ENCODE data around the gene PHLPP1.

- TF ChIP-seq EED (CRISPR knock-in tag; IDR thresholded peaks at IDR 0.05) (no peak), TAF1 (CRISPR knock-in tag; IDR thresholded peaks at IDR 0.05) (no peak), POLR2AphosphoS2 (IDR thresholded peaks at IDR 0.05; ENCODE audit: low read depth, low read length) (no peak), ZNF678 (CRISPR knock-in tag; IDR thresholded peaks at IDR 0.05) (no peak)
- TF ChIP-seq, protein P1, sequence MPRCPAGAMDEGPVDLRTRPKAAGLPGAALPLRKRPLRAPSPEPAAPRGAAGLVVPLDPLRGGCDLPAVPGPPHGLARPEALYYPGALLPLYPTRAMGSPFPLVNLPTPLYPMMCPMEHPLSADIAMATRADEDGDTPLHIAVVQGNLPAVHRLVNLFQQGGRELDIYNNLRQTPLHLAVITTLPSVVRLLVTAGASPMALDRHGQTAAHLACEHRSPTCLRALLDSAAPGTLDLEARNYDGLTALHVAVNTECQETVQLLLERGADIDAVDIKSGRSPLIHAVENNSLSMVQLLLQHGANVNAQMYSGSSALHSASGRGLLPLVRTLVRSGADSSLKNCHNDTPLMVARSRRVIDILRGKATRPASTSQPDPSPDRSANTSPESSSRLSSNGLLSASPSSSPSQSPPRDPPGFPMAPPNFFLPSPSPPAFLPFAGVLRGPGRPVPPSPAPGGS (CRISPR knock-in tag; IDR thresholded peaks at IDR 0.05): no peak
These were observed 4.7 kb downstream of the PHLPP1 start for GRCh38 chr18:62720048-62720447.
